GM19463 (cell line): ENCODE measurements around the gene FZD10.

Experiments
- ATAC-seq: cut with Tn5 transposase; IDR thresholded peaks from one replicate; pipeline ENCODE4 v1.9.1; 2021; ENCODE audit warnings: mild to moderate bottlenecking, moderate library complexity; ENCODE audit not compliant: unreplicated experiment

FZD10 gene

GRCh38 chr12:130202201-130202600, 39.9 kb downstream of the FZD10 start:
- no peak for ATAC-seq

DNA sequence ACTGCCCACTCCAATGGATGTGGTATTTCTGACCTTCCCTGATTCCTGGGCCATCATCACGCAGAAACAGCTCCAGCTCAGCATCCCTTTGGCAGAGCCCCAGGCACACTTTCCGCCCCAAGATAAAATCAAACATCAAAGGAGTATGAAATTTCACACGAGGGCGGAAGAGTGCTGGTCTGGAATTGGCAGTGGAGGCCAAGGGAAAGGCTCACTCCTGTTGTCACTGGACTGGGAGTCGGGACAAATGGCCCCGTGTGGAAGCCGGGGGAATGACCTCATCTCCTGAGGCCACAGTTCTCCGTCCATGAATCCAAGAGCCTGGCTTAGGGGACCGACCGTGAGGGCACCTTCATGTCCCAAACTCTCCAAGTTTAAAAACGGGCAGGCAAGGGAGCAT, 40.9 kb downstream of the FZD10 start:
- no peak for ATAC-seq

DNA sequence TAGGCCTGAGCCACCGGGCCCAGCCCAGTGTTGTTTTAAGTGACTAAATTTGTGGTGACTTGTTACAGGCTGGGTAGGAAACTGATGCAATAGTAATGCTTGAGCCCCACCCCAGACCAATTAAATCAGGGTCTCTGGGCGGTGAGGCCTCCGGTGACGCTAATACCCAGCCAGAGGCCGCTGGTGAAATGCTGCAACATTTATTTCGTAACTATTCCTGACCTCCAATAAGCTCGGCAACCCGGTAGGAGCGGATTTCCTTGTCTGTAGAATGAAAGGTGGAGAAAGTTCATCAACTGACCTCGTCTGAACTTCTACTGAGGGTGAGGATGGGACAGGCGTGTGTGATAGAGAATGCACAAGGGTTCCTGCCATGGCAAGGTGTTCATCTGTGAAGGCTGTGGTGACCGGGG, 42.3 kb downstream of the FZD10 start:
- ATAC-seq = no peak

GRCh38 chr12:130205495-130205894, 43.2 kb downstream of the FZD10 start:
- ATAC-seq = no peak

DNA sequence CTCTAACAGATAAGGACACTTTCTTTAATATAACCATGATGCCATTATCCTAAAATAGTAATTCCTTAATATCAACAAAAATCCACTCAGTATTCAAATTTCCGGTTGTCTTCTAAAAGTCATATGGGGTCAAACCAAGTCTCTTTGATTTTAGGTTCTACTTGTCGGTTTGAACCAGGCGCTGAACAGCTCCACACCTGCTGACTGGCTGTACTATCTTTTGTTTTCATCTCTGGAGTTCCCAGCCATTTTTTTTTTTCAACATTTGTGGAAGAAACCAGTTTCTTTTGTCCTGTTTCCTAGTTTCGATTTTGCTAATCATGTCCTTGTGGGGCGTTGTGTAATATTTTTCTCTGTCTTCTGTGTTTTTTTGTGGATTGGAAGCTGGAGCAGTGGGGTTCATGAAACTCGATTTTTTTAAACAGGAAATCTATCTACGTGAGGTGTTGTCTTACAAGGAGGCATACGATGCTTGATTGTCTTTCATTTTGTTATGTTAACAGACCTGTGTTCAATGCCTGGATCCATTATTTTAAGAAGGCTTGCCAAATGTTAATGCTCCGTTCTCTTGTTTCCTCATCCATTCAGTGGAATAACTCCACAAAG, 50.2 kb downstream of the FZD10 start:
- ATAC-seq = no peak

DNA sequence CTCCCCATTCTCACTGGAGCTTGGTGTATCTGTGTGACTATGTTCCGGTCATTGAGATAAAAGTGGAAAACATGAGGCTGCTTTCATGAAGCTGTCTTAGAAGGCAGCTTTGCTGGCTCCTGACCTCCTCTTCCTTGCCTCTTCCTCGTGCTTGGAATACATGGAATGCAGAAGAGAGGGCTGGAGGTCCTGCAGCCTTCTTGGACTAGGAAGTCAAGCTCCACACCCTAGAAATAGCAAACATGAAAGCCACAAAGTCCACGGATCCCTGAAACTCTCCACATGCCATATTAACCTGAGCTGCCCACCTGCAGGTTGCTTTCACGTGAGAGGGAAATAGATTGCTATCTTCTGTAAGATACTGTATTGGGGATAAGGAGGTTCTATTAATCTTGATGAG, 51.0 kb downstream of the FZD10 start:
- no peak for ATAC-seq

DNA sequence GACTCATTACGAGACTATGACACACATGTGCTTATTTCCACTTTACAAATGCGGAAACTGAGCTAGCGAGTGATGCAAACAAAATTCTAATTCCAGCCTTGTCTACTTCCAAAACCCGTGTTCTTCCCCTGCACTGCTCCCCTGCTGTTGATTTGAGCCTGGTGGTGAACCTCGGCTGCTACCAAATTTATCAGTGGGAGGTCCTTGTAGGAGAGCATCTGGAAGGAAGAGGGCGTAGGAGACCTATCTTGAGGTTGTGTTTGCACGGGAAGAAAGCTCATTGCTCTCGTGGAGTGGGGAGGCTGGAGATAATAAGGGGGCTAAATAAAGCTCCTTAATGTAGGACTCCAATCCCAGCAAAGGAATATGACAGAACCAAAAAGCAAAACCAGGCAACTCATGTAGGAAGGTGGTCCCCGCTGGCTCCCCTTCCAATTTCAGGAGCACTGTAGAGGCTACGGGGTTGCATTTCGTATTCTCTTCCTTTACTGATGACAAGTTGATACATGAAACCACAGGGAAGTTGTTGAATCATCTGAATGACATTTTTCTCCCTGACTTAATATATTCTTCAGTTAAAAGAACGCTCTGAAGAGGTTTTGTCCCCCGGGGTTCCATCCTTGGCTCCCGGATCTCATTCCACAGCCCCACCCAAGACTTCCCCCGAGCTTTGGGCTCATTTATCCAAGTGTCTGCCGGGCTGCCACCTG, 52.6 kb downstream of the FZD10 start:
- no peak for ATAC-seq
